HG03442 (cell line): Measurements from ENCODE around the gene CFHR2.
A peak's percentile ranks its signal among the peaks of the same experiment; 100 is the strongest.
"Not testable (repeated sequence)": the region's sequence is repeated elsewhere in the genome, so short reads cannot be mapped to it uniquely, and the experiment has no call there.

Source experiments
- ATAC-seq: cut with Tn5 transposase; IDR thresholded peaks from one replicate; pipeline ENCODE4 v1.9.1; 2021; ENCODE audit warnings: mild to moderate bottlenecking, moderate library complexity; ENCODE audit not compliant: unreplicated experiment

CFHR2 gene

DNA sequence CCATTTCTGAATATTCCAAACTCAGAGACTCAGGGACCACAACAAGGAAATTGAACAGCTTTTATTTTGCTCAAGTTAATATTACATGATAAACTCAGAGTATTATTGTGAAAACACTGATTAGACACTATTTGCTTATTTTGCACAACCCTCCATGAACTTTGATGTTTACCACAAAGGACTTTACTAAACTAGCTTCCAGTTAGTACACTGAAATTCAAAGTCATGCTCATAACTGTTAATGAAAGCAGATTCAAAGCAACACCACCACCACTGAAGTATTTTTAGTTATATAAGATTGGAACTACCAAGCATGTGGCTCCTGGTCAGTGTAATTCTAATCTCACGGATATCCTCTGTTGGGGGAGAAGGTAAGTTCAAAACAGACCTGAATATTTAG, at the start of gene CFHR2:
Gene CFHR2 (plus strand): TSS at position 171 of the 400 bp plus-strand sequence. CDS start 143 bp downstream, at position 314.
- not testable (repeated sequence) for ATAC-seq

GRCh38 chr1:196896355-196896754, 47.2 kb upstream of the CFHR2 start:
- no peak for ATAC-seq

- no peak for ATAC-seq
Observed at GRCh38 chr1:196897158-196897828, 46.2 kb upstream of the CFHR2 start.

DNA sequence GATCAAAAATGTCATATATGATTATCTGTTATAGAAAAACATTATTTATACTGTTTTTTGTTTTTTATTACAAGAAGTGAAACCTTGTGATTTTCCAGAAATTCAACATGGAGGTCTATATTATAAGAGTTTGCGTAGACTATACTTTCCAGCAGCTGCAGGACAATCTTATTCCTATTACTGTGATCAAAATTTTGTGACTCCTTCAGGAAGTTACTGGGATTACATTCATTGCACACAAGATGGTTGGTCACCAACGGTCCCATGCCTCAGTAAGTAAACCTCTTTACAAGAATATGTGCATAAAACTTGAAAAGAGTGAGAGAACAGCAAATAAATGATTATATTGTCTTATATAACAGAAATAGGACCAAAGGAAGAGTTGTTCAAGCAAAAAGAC, 41.2 kb upstream of the CFHR2 start:
- ATAC-seq = no peak

- no peak for ATAC-seq
Observed at GRCh38 chr1:196910215-196910614, 33.3 kb upstream of the CFHR2 start.

DNA sequence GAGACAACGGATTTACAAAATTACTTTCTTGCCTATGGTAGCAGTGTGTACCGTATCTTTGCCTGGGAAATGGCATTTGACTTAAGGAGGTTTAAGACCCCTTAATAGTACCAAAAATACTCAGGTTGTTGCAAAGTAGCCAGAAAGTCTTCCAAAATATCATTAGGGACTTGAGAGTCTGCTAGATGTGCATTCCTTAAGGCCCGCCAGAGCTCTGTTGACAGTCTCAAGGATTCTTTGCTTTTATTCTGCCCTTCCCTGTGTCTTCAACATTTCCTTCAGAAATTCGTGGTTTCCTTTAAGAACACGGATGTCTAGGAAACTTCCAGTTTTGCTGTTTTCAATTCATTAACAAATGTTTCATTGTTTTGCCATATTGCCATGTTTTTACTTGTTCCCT, 31.3 kb upstream of the CFHR2 start:
- not testable (repeated sequence) for ATAC-seq

DNA sequence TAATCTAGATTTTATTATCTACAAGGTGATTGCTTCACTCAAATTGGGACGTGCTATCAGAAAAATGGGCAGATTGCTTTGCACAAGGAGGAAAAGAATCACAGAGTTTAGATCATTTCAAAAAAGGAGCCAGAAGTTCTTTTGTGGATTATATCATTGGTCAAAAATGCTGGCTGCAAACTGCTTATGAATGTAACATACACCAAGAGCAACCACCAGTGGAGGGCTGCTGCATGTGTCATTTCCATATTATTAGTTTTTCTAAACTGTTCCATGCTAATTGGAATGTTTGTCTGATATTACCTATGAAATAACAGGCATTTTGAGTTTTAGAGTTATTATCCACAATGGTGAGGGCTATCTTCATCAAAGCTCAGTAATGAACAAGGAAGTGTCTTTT, 16.7 kb upstream of the CFHR2 start:
- ATAC-seq = not testable (repeated sequence)

DNA sequence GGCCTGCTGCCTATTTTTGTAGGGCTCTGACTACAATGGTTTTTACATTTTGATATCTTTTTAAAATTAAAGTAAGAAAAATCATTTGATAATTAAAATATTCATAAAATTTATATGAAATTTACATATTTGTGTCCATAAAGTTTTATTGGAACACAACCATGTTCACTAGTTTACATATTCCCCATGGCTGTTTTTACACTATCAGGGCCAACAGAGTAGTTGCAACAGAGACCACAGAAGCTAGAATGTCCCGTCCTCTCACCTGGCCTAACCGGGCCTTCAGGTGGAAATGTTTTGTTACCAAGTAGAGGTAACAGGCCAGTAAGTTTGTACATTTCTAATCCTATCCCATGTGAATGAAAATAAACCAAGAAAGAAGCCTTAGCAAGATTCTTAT, 10.7 kb upstream of the CFHR2 start:
- not testable (repeated sequence) for ATAC-seq

GRCh38 chr1:196933531-196934189, 9.9 kb upstream of the CFHR2 start:
- no peak for ATAC-seq

GRCh38 chr1:196941474-196941873, 2.1 kb upstream of the CFHR2 start:
- not testable (repeated sequence) for ATAC-seq

DNA sequence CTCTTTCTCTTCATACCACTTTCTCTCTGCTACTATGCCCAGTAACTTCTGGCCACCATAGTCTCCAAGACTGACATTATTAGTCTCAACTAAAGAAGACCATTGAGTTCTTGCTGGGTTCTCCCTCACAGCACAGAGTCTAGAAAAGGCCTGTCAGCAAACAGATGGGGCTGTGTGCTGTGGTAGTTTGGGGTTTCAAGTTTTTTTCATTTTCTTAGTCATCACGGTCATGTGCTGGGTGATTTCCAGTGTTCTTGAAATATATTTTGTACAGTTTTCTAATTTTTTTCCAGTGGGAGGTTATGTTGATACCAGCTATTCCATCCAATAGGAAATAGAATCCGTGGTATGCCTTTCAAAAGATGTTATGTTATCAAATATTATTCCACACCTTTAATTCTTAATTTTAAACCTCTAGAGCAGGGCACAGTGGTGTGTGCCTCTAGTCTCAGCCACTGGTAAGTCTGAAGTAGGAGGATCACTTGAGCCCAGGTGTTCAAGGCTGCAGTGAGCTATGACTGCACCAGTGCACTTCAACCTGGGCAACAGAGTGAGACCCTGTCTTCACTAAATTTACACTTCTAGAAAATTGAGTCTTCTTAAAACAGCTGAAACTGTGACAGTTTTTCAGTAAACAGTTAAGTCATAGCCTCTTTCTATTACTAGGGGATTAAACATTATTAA, 8.3 kb downstream of the CFHR2 start:
- ATAC-seq = peak; percentile 92

GRCh38 chr1:196954778-196955177, 11.2 kb downstream of the CFHR2 start:
- ATAC-seq = no peak

- ATAC-seq = no peak
Observed at GRCh38 chr1:196955926-196956325, 12.4 kb downstream of the CFHR2 start.

DNA sequence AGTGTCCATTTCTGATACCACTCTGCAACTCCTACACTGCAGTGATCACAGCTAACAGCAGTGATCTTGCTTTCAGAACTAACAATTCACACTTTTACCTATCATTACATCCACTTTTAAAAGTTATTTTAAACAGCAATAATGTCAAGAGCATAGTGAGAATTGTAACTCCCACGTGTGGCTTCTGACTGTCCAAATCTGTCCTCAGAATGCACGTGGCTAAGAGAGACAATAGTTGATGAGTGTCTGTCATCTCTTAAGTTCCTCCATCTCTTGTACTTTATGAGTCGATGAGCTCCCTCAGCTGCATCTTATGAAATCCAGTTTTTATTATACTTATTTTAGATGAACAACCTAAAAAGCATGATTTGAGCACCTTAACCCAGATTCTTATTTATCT, 17.3 kb downstream of the CFHR2 start:
- peak; percentile 92 for ATAC-seq

DNA sequence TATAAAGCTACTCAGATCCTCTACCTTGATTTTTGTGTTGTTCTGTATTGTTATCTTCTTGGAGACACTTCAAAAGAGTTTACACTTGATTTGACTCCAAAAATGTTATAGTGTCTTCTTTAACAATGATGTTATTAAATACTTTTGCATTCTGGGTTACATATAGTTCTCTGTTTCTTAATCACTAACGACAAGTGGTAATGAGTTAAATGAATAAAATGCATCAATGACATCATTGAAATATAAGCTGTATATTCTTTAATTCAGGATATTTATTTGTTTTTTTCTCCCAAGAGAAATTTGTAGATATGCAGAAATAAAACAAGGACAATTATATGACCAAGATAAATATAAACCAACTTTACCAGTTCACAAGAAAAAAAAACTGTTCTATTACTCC, 26.6 kb downstream of the CFHR2 start:
- ATAC-seq = no peak

DNA sequence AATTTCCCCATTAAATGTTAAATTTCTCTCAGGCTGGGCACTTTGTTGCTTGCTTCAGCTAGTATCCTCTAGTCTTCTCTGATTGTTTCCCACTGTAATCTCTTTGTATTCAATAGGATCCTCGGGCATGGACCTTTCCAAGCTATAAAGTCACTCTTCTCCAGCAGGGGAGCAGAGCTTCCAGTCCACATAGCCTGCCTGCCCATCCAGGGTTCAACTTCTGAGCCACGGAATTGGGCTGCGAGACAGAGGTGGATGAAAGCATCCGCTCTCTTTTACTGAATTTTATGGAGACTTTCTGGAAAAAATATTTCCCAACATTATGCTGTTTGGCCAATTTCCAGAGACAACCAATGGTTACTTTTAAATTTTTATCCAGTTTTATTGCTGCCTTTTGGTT, 32.7 kb downstream of the CFHR2 start:
- ATAC-seq = no peak

DNA sequence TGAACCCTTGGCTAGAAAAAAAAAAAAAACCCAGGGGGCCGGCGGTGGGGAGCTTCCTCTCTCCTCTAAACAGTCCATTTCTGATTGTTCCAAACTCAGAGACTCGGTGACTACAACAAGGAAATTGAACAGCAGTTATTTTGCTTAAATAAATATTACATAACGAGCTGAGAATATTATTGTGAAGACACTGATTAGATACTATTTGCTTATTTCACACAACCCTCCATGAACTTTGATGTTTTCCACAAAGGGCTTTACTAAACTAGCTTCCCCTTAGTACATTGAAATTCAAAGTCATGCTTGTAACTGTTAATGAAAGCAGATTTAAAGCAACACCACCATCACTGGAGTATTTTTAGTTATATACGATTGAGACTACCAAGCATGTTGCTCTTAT, 33.7 kb downstream of the CFHR2 start, which contains the start of gene CFHR5:
Gene CFHR5 (plus strand): TSS at position 279 of the 400 bp plus-strand sequence. CDS start 109 bp downstream, at position 388.
- ATAC-seq = no peak

DNA sequence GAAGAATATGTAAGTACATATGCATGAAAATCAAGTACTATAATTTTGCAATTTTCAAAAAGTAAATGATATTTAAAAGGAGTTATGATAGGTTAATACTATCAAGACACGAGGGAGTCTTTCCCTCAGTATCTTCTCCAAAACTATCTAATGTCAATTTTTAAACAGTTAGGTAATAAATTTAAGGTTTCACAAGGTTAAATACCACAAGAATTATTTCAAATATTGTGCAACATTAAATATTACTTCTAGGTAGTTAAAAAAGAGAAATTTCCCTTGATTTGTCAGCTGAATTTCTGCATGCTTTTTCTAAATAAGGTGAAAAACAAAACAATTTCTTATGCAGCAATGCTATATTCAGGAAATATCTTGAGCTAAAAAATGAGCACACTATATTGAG, 37.3 kb downstream of the CFHR2 start:
- no peak for ATAC-seq

- ATAC-seq = not testable (repeated sequence)
Observed at GRCh38 chr1:196982247-196982646, 38.7 kb downstream of the CFHR2 start.

DNA sequence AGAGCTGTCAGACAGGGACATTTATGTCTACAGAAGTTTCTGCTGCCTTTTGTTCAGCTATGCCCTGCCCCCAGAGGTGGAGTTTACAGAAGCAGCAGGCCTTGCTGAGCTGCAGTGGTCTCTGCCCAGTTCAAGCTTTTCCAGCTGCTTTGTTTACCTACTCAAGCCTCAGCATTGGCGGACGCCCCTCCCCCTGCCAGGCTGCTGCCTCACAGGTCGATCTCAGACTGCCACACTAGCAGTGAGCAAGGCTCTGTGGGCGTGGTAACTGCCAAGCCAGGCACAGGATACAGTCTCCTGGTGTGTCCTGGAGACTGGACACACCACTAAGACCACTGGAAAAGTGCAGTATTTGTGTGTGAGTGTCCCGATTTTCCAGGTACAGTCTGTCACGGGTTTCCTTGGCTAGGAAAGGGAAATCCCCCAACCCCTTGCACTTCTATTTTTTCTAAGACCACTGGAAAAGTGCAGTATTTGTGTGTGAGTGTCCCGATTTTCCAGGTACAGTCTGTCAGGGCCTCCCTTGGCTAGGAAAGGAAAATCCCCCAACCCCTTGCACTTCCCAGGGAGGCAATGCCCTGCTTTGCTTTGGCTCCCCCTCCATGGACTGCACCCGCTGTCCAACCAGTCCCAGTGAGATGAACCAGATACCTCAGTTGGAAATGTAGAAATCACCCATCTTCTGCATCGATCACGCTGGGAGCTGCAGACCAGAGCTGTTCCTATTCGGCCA, 48.5 kb downstream of the CFHR2 start:
- ATAC-seq = not testable (repeated sequence)

- ATAC-seq = no peak
Observed at GRCh38 chr1:196993916-196994315, 50.4 kb downstream of the CFHR2 start.
